ENCODE results near the gene EFNB2. TPM values are rescaled to one million over a fixed set of nuclear protein-coding genes. Genes with fewer than 3 reads are reported as not detected.

The EFNB2 gene
- total RNA-seq, 1 donor from 2014 or later: 42.1 TPM

DNA sequence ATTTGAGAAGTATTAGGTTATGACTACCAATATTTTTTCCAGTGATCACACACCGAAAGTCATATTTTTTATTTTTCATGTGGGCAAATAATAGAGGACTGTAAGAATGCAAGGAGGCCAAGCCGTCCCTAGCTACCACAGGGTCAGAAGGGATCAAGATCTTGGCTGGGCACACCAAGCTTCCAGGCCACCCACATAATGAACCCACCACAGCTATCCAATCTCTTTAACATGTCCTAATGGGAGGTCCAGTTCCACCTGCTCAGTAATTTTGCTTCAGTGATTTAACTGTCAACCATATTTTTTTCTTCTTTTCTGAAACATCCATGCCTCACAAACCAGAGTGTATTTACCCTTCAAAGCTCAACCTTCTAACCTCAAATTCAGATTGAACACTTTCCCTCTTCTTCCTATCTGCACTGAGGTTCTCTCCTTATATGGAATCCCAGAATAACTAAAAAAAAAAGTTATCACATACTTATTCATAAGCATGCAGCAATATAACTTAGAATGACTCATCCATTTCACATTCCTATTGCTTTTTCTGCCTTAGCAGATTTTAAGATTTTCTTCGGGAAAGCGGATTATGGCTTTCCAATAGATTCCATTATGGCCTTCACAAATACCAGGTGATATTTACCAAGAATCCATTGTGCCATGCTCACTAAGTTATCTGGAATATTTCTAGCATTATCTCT is 20.3 kb upstream of the EFNB2 start:
- peaks cover 1% of the 10 kb centered on the region for H3K36me3 ChIP-seq (ENCODE audit: control insufficient read depth, insufficient read depth, low read length)
- H3K4me3 ChIP-seq (ENCODE audit: low read depth, low read length): no peak overlapping the region
- DNase-seq (ENCODE audit: low read depth): no peak
- TF ChIP-seq, protein P1, sequence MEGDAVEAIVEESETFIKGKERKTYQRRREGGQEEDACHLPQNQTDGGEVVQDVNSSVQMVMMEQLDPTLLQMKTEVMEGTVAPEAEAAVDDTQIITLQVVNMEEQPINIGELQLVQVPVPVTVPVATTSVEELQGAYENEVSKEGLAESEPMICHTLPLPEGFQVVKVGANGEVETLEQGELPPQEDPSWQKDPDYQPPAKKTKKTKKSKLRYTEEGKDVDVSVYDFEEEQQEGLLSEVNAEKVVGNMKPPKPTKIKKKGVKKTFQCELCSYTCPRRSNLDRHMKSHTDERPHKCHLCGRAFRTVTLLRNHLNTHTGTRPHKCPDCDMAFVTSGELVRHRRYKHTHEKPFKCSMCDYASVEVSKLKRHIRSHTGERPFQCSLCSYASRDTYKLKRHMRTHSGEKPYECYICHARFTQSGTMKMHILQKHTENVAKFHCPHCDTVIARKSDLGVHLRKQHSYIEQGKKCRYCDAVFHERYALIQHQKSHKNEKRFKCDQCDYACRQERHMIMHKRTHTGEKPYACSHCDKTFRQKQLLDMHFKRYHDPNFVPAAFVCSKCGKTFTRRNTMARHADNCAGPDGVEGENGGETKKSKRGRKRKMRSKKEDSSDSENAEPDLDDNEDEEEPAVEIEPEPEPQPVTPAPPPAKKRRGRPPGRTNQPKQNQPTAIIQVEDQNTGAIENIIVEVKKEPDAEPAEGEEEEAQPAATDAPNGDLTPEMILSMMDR (IDR thresholded peaks at IDR 0.05; ENCODE audit: insufficient read depth, low read length, poor library complexity, severe bottlenecking): no peak
- no peaks in the 10 kb centered on the region for H3K27me3 ChIP-seq (ENCODE audit: control insufficient read depth, insufficient read depth, low read length)

DNA sequence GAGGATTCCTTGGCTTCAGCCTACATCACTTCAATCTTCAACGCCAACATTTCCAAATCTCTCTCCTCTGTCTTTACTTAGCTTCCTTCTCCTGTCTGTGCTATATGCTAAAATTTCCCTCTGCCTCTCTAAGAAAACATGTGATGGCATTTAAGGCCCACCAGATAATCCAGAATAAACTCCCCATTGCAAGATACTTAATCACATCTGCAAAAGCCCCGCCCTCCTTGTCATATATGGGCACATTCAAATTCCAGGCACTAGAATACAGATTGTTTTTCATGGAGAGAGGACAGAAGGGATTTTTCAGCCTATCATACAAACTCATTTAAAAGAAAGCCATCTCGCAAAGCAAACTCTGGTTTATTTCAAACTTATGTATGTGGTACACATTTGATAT is 16.3 kb upstream of the EFNB2 start:
- TF ChIP-seq, protein P1 (IDR thresholded peaks at IDR 0.05; ENCODE audit: insufficient read depth, low read length, poor library complexity, severe bottlenecking): no peak
- DNase-seq (ENCODE audit: low read depth): no peak
- Histone ChIP-seq H3K27me3 (ENCODE audit: control insufficient read depth, insufficient read depth, low read length) (no peaks in the 10 kb centered on the region), H3K36me3 (ENCODE audit: control insufficient read depth, insufficient read depth, low read length) (peaks cover 1% of the 10 kb centered on the region), H3K4me3 (ENCODE audit: low read depth, low read length) (no peak overlapping the region)

DNA sequence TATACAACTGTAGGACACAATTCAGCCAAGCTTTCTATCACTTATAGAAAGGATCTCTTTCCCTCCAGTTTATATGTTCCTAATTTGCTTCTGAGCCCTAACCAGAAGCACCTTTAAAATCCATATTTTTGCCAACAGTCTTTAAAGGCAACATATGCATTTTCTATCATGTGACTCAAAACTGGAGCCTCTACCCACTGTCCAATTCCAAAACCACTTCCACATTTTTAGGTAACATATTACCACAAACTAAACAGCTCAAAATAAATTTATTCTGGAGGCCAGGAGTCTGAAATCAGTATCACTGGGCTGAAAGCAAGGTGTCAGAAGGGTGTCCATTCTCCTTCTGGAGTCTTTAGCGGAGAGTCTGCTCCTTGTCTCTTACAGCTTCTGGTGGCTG is 15.9 kb upstream of the EFNB2 start:
- Histone ChIP-seq H3K36me3 (ENCODE audit: control insufficient read depth, insufficient read depth, low read length) (peaks cover 1% of the 10 kb centered on the region), H3K27me3 (ENCODE audit: control insufficient read depth, insufficient read depth, low read length) (no peaks in the 10 kb centered on the region), H3K4me3 (ENCODE audit: low read depth, low read length) (no peak overlapping the region)
- TF ChIP-seq, protein P1 (IDR thresholded peaks at IDR 0.05; ENCODE audit: insufficient read depth, low read length, poor library complexity, severe bottlenecking): no peak
- no peak for DNase-seq (ENCODE audit: low read depth)

DNA sequence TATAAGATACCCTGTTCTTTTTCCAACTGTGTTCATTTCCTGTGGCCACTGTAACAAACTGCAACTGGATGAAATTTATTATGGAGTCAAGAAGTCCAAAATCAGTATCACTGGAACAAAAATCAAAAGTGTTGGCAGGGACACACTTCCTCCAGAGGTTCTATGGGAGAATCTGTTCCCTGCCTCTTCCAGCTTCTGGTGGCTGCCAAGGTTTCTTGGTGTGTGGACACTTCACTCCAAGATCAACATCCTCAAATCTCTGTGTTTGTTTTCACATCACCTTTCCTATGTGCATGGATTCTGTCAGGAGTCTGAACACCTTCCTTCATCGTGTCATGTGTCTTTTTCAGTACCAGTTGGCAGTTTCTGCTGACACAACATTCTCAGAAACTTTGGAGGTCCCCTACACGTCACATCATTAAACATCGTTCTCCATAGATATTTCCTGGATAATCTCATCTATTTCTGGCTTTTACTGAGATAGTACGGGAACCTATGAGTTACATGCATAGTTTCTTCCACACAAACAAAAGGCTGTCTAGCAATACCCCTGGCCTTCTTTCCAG is 15.2 kb upstream of the EFNB2 start:
- Histone ChIP-seq H3K4me3 (ENCODE audit: low read depth, low read length) (no peak overlapping the region), H3K27me3 (ENCODE audit: control insufficient read depth, insufficient read depth, low read length) (no peaks in the 10 kb centered on the region), H3K36me3 (ENCODE audit: control insufficient read depth, insufficient read depth, low read length) (peaks cover 1% of the 10 kb centered on the region)
- DNase-seq (ENCODE audit: low read depth): no peak
- TF ChIP-seq, protein P1 (IDR thresholded peaks at IDR 0.05; ENCODE audit: insufficient read depth, low read length, poor library complexity, severe bottlenecking): no peak

DNA sequence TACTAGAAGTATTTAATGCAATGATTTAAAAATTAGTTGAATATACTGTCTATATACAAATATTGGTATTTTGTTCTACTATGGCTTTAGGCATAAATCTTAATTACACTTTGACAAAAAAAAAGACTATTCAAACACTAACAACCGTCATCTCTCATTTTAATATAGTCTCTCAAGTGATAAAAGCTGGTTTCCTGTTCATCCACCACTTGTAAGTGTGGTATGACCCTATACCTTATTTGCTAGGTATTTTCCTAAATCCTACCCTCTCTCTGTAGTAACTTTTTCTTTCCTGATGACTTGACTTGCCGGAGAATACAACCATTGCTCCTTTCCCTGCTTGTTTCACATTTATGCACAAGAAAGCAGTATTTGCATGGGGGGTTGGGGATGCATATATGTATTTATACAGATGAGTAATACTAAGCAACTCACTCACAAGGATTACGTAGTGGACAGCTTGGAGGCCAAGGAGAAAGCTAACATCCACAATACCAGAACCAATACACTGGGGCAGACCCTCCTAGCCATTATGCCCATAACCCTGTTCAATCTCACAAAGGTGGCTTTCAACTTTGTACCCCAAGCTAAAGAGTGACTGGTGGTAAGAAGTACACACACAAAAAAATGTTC is 12.7 kb upstream of the EFNB2 start:
- no peak for DNase-seq (ENCODE audit: low read depth)
- H3K36me3 ChIP-seq (ENCODE audit: control insufficient read depth, insufficient read depth, low read length): peaks cover 2% of the 10 kb centered on the region
- TF ChIP-seq, protein P1 (IDR thresholded peaks at IDR 0.05; ENCODE audit: insufficient read depth, low read length, poor library complexity, severe bottlenecking): no peak
- no peaks in the 10 kb centered on the region for H3K27me3 ChIP-seq (ENCODE audit: control insufficient read depth, insufficient read depth, low read length)
- no peak overlapping the region for H3K4me3 ChIP-seq (ENCODE audit: low read depth, low read length)
